ENCODE results near the gene ZSCAN21.
"Not testable (repeated sequence)": the region's sequence is repeated elsewhere in the genome, so short reads cannot be mapped to it uniquely, and the experiment has no call there.

ZSCAN21 gene

DNA sequence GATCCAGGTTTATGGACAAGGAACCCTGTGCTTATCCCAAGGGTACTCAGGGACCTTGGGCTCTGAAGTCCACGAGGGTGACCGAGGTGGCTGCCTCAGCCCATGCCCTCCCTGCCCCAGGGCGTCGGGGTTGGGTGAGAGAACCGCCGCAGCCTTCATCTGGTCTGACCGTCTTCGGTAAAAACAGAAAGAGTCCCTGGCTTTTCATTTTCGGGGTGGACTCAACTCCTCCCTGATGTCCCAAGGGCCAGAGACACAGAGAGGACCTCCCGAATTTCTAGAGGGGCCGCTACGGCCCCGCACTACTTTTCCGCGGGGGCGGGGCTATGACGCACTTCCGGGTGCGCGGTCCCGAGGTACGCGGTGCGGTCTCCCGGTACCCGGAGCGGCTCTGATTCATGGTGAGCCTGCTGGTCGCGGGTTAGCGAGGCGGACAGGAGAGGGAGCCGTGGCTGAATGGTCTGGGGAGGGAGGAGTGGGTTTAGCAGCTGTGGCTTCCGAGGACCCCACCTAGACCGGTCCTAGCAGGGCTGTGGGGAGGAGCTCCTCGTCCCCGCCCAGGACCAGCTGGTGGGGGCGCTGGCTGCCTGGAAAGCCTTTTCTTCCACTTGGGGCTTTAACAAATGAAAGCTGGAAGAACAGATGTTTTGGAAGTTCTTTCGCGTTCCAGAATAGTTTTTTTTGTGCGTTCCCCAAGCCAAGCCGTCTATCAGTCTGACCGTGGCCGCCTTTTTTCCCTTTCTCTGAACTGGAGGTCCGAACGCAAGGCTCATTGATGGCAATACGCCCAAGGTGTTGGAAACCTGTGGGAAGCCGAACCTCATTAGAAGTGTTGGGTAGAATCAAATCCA is at the start of gene ZSCAN21:
Gene ZSCAN21, plus strand, starts transcription at position 334 of the 851 bp plus-strand sequence. CDS start 7,233 bp downstream, outside the sequence.
- peak within 1 kb of the TSS; percentile 86 for H3K27ac ChIP-seq
- peak; percentile 27 for DNase-seq (ENCODE audit: low read depth, low spot score)

DNA sequence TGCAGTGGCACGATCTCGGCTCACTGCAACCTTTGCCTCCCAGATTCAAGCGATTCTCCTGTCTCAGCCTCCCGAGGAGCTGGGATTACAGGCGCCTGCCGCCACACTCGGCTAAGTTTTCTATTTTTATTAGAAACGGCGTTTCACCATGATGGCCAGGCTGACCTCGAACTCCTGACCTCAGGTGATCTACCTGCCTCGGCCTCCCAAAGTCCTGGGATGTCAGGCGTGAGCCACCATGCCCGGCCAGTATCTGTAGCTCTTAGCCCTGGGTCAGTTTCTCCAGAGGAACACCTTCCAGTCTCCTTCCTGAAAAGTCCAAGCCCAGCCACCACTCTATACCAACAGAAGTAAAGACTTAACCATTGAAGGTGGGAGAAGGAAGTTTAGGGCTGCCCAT is 49.3 kb upstream of the ZSCAN21 start:
- no peak overlapping the region for H3K27ac ChIP-seq
- DNase-seq (ENCODE audit: low read depth, low spot score): no peak

DNA sequence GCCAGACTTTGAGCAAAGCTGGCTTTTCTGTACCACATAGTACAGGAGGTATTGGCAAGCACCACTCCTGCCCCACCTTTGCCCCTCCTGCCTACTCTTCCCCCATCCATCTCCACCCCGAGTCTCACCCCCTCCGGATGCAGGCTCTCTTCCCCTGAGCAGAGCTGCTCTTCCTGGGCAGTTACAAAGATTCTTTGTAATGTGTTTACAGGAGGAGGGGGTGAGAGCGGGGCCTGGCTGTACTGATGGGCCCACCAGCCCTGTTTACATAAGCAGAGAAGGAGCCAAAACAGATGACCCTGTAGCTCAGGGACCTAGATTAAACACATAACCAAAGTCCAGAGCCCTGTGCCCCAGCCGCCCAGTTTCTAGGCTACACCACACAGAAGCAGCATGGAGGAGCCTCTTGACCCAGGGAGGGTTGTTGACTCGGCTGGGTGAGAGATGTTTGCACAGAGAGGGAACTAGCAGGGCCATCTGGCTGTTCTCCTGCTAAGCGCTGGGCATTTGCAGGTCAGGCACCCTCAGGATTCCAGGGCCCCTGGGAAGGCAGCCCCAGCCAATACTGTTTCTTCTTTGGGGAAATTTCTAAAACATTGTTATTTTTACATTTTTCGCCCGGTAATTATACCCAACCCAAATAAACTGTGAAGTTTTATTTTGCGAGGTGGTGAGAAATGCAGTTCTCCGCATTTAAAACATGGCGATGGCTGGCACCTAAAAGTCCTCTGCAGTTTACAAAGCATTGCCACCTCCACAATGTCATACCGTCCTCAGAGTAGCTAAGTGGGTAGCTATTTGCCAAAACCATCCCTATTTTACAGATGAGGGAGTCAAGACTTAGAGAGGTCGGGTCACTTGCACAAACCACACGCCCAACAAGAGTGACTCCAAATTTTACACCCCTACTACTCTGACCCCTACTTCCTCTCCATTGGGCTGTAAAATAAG is 45.6 kb upstream of the ZSCAN21 start:
- DNase-seq (ENCODE audit: low read depth, low spot score): no peak
- no peak overlapping the region for H3K27ac ChIP-seq

DNA sequence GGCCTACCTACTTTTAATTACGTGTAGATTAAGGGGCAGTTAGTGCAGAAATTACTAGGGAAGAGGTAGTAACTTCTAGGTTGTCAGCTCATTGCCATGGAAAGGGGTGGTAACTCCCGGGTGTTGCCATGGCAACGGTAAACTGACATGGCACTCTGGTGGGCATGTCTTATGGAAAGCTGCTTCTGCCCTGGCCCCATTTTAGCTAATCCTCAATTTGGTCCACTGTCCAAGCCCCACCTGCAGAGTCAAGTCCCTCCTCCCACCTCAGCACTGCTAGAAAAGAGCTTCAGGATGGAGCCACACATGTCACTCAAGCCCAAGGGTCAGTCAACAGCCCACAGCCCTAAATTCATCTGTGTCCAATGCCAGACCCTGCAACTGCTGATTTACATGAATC is 41.7 kb upstream of the ZSCAN21 start:
- no peak overlapping the region for H3K27ac ChIP-seq
- no peak for DNase-seq (ENCODE audit: low read depth, low spot score)

DNA sequence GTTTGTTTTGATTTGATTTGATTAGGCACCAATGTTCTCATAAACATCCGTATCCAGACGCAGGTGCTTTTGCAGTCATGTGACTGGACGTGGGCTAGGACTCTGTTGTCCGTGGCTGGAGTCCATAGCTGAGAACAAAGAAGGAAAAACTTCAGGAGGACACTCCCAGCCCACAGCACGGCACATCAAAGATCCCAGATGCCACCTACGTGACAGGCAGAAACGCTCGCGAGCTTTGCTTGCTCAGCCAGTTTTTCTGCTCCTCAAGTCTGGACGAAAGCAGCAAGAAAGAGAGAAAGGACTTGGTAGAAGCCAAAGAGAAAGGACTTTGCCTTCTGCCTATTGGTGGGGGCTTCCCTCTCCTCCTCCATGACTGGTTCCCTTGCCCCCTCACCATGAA is 41.0 kb upstream of the ZSCAN21 start:
- peak overlapping the region; percentile 14 for H3K27ac ChIP-seq
- DNase-seq (ENCODE audit: low read depth, low spot score): no peak

DNA sequence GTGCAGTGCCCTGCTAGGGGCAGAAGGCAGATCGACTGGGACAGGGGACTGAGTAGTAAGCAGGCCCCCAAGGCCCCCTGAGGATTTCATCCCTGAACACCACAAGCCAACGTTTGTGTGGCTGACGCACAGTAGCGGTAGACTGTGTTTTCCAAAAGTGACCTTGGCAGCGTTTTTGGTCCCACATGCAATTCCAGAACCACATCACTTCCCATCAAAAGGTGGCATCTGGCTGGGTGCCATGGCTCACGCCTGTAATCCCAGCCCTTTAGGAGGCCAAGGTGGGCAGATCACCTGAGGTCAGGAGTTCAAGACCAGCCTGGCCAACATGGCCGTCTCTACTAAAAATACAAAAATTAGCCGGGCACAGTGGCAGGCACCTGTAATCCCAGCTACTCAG is 39.6 kb upstream of the ZSCAN21 start:
- not testable (repeated sequence) for DNase-seq (ENCODE audit: low read depth, low spot score); H3K27ac ChIP-seq

DNA sequence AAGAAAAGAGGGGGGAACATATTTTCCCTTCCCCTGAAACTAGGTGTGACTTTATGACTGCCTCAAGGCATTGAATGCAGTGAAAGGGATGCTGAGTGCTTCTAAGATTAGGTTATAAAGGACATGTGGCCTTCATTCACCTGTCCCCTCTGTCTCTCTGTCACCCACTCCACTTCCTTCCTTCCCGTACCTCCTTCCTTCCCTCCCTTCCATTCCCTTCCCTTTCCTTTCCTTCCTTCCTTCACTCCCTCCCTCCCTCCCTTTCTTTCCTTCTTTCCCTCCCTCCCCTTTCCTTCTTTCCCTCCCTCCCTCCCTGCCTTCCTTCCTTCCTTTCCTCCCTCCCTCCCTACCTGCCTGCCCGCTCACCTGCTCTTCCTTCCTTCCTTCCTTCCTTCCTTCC is 38.7 kb upstream of the ZSCAN21 start:
- H3K27ac ChIP-seq: no peak overlapping the region
- DNase-seq (ENCODE audit: low read depth, low spot score): no peak

DNA sequence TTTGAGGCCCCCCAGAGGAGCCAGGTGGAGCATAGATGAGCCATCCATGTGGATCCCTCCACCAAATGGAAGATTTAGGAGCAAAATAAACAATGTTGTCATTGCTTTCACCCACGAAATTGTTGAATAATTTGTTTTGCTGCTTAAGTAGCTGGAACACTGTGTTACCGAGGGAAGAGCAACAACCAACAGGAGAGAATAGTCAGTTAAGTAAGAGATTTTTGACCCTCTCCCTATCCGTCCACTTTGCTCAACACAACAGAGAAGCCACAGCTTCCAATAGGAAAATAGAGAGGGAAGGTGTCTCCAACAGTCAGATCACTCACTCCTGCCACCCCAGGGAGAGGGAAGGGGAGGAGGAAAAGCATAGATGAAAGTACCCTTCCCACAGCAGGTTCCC is 38.1 kb upstream of the ZSCAN21 start:
- H3K27ac ChIP-seq: no peak overlapping the region
- DNase-seq (ENCODE audit: low read depth, low spot score): no peak

DNA sequence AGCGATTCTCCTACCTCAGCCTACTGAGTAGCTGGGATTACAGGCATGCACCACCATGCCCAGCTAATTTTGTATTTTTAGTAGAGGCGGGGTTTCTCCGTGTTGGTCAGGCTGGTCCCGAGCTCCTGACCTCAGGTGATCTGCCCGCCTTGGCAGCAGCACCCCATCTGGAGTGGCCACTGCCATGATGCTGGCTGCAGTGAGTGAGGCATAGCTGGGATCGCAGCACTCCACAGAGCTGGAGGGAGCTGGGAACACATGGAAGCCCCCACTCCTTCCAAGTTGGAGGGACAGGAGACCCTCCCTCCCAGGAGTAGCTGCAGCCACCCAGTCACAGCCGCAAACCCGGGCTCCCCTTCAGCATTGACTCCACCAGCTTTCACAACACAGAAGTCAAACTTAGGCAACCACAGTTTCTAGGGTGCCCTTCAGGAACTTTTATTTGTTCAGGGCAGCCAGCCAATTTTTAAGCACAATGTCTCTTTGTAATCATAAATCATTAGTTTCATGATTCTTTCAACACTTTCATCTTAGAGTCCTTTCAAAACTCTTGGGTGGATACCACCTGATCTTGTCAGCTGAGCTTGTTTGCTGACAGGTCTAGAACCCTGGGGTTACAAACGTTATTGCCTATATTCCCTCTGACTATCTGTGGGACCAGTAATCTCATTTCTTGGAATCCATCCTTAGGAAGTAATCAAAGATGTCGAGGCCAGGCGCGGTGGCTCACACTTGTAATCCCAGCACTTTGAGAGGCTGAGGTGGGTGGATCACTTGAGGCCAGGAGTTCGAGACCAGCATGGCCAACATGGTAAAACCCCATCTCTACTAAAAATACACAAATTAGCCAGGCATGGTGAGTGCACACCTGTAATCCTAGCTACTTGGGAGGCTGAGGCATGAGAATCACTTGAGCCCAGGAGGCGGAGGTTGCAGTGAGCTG is 36.9 kb upstream of the ZSCAN21 start:
- peak overlapping the region; percentile 81 for H3K27ac ChIP-seq
- peak; percentile 76 for DNase-seq (ENCODE audit: low read depth, low spot score)

DNA sequence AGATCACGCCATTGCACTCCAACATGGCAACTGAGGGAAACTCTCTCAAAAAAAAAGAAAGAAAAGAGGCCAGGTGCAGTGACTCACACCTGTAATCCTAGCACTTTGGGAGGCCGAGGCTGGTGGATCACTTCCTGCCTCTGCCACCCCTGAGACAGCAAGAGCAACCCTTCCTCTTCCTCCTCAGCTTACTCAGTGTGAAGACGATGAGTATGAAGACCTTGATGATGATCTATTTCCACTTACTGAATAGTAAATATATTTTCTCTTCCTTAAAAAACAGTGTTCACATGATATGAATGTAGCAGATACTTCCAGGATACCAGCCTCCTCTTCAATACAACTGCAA is 36.3 kb upstream of the ZSCAN21 start:
- peak; percentile 73 for DNase-seq (ENCODE audit: low read depth, low spot score)
- peak overlapping the region; percentile 81 for H3K27ac ChIP-seq

DNA sequence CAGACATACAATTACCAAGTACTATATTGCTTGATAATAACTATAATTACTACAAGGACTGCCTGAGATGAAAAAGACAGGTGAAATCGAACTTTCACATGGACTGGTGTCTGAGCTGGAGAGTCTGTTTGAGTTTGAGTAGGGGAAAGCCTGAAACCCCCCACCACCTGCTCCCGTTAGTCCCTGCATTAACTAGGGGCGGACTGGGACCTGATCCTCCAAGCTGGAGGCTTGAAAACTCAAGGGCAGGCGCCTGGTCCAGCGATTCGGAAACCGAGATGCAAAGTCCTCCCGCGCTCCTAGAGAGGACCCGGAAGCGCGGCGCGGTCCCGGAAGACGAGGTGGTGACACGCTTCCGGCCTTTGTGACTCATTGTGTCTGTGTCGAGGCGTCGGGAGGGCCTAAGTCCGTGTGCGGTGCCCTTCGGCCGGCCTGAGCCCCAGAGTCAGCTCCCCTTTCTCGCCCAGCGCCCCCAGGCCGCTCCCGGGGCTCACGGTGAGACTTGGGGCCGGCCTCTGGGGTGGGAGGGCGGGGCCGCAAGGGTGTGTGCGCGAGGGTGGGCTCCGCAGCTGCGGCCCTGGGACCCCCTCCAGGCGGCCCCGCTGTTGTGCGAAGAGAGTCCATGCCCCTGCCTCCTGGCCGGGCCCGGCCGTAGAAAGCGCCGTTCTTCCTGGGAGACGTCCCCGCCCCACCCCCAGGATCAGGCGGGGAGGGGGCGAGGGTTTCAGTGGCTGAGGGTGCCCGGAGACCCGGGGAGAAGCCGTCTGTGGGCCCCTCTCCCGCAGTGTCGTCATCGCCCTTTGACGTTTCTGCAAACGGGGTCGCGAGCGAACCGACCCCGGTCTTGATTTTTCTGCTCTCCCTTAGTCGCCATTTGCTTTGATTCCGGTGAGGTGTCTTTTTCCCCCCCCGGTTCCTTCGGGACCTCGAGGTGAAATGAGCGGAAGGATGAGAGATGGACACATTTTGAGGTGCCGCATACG is 34.1 kb upstream of the ZSCAN21 start, which contains the start of gene ZKSCAN1:
Gene ZKSCAN1, plus strand, starts transcription at position 365 of the 983 bp plus-strand sequence. CDS start 7,911 bp downstream, outside the sequence.
- DNase-seq (ENCODE audit: low read depth, low spot score): peak; percentile 78
- peak within 1 kb of the TSS; percentile 75 for H3K27ac ChIP-seq

DNA sequence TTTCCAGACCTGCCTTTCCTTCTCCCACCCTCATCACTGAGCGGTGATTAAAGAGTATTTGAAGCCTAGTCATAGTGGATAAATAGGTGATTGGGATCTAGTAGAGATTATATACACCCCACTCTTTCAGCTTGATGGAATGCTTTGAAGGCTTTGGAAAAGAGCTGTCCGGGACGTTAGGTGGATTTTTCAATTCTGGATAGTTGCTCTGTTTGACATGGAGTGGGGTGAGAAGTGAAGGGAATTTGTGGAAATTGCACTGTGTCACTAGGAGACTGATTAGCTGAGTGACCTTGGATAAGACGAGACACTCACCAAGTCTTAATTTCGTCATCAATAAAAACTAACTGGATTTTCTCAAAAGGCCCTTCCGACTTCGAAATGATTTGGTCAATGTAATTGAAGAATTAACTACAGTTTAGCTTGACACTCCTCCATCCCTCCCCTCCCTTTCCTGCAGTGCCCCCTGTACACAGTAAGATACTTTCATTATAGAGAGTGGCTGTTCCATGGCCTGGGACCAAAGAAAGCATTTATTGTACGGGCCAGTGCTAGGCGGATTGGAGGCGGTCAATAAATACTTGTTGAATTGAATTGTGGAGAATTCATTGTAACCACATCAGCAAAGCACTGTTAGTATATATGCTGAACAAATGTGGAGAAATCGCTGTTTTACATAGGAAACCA is 33.2 kb upstream of the ZSCAN21 start:
- peak overlapping the region; percentile 75 for H3K27ac ChIP-seq
- no peak for DNase-seq (ENCODE audit: low read depth, low spot score)

DNA sequence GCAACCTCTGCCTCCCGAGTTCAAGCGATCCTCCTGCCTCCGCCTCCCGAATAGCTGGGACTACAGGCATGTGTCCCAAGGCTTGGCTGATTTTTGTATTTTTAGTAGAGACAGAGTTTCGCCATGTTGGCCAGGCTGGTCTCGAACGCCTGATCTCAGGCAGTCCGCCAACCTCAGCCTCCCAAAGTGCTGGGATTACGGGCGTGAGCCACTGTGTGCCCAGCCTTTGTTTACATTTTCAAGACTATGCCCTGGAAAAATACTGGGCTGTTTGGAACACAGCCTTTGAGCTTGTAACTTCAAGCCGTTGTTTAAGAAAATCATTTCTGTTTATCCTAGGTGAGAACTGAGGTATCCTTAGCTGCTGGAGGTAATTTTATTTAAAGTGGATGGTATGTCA is 32.3 kb upstream of the ZSCAN21 start:
- peak overlapping the region; percentile 75 for H3K27ac ChIP-seq
- no peak for DNase-seq (ENCODE audit: low read depth, low spot score)

DNA sequence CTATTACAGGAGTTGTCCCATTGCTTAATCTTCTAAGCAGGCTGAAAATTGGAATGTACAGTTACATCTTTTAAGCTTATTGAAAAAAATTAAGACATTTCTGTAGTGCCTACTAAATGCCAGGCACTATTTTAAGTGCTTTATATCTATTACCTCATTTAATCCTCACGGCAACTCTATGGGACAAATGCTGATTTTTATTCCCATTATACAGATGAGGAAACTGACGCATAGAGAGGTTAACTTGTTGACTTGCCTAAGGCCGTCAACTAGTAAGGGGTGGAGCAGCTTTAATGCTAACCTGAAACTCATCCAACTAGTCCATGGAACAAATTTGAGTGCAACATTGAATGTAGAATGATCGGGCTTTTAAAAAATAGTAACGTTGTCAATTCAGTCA is 31.7 kb upstream of the ZSCAN21 start:
- DNase-seq (ENCODE audit: low read depth, low spot score): no peak
- H3K27ac ChIP-seq: no peak overlapping the region

DNA sequence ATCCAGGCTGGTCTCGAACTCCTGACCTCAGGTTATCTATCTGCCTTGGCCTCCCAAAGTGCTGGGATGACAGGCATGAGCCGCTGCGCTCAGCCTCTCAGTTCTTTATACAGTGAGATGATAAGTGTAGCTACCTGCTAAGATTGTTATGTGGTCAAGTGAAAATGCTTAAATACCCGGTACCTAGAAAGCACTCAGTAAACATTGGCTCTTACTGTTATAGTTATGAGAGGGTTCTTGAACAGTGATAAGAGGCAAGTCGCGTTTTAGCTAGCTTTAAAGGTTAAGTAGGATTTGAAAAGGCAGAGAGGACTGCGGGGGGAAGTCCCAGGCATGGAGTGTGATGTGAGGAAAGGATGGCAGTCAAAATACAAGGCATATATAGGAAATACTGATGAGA is 29.7 kb upstream of the ZSCAN21 start:
- no peak for DNase-seq (ENCODE audit: low read depth, low spot score)
- no peak overlapping the region for H3K27ac ChIP-seq

DNA sequence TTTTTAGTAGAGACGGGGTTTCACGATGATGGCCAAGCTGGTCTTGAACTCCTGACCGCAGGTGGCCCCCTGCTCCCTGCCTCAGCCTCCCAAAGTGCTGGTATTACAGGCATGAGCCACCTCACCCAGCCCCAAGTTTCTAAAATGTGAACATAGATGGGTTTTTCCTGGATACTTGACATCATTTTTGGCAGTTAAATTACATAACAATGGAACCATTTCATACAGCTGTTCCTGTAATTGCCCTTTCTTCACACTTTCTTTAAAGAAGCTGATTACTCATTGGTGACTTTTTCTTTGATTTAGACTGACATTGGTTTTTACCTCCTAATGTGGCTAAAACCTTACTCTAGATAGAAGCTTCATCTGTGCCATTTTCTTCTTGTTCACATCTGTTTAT is 28.3 kb upstream of the ZSCAN21 start:
- peak overlapping the region; percentile 94 for H3K27ac ChIP-seq
- DNase-seq (ENCODE audit: low read depth, low spot score): no peak

DNA sequence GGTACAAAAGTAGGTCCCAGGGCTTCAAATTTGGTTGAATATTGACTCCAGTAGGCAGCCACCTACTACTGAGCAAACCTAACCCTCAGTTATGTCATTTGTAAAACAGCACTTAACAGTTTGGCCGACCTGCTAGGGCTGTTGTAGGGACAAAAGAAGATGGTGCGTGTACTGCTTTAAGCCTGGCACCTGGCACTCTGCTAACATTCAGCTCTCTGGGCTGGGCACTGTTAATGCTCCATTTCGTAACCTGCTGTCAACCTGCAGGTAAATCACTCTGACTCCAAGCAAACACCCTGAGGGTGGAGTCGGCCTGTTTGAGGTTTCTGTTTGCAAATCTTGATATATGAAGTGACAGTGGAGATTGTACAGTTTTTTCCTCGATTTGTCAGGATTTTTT is 27.0 kb upstream of the ZSCAN21 start:
- peak overlapping the region; percentile 94 for H3K27ac ChIP-seq
- DNase-seq (ENCODE audit: low read depth, low spot score): peak; percentile 90

DNA sequence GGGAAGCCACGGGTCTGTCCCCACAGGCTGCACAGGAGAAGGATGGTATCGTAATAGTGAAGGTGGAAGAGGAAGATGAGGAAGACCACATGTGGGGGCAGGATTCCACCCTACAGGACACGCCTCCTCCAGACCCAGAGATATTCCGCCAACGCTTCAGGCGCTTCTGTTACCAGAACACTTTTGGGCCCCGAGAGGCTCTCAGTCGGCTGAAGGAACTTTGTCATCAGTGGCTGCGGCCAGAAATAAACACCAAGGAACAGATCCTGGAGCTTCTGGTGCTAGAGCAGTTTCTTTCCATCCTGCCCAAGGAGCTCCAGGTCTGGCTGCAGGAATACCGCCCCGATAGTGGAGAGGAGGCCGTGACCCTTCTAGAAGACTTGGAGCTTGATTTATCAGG is 26.0 kb upstream of the ZSCAN21 start:
- no peak for DNase-seq (ENCODE audit: low read depth, low spot score)
- H3K27ac ChIP-seq: peak overlapping the region; percentile 94

Data from epithelial cell of prostate (primary cell).